ENCODE results near the gene SNX33. TPM values are rescaled to one million over a fixed set of nuclear protein-coding genes. Genes with fewer than 3 reads are reported as not detected.
"Not testable (repeated sequence)": the region's sequence is repeated elsewhere in the genome, so short reads cannot be mapped to it uniquely, and the experiment has no call there.

The SNX33 gene
- total RNA-seq, 1 experiment from 2014 or later = 8.3 TPM

DNA sequence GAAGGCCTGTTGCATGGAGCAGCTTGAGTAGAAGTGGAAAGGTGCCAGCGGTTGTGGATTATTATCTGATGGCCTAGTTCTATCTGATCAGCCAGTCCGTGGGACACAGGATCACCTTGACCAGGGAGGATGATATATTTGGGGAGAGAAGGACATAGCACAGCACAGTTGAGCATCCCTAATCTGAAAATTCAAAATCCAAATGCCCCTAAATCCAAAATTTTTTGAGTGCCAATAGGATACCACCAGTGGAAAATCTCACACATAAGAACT, 58.9 kb downstream of the SNX33 start:
- Histone ChIP-seq H2AFZ (ENCODE audit: low read depth, low read length, poor library complexity, severe bottlenecking) (no peak overlapping the region), H3K4me1 (ENCODE audit: control insufficient read depth in 1 of 2, insufficient read depth in 2 of 2, low read length in 2 of 2) (peaks cover 3 to 14% of the 10 kb centered on the region in 2 experiments; a peak in 3 of 4 replicates), H3K9me2 (ENCODE audit: insufficient read depth) (no peaks in the 10 kb centered on the region), H3K36me3 (ENCODE audit: control insufficient read depth in 1 of 2, insufficient read depth in 2 of 2, low read length in 2 of 2) (no peaks in the 10 kb centered on the region; a peak in 1 of 4 replicates), H3K4me3 (replicated peaks in 1 of 2; ENCODE audit: low read depth in 1 of 2, low read length in 2 of 2) (no peak overlapping the region), H4K20me1 (ENCODE audit: insufficient read depth) (no peaks in the 10 kb centered on the region), H3K9ac (ENCODE audit: low read length) (no peak overlapping the region), H3K9me3 (ENCODE audit: control insufficient read depth in 1 of 2, insufficient read depth in 1 of 2, low read depth in 1 of 2, low read length in 2 of 2) (no peaks in the 10 kb centered on the region), H3K4me2 (ENCODE audit: low read length) (no peak overlapping the region), H3K27me3 (ENCODE audit: insufficient read depth, low read length) (no peaks in the 10 kb centered on the region), H3K27ac (ENCODE audit: low read depth, low read length) (no peak overlapping the region), H3K79me2 (ENCODE audit: insufficient read depth, low read length) (no peaks in the 10 kb centered on the region)
- no TSS peak for BruUV-seq (replicated peaks)
- intact Hi-C loops (cut with micrococcal nuclease) = no loop called here
- DNase-seq (ENCODE audit: low read depth, low spot score) (no peak), ATAC-seq (no peak)
- POLR2A ChIA-PET = no interaction called here
- CTCF ChIA-PET = no interaction called here
- RAD21 ChIA-PET (ENCODE audit: low non-redundant PET in 1 of 2, low total read pairs in 2 of 2, uncharacterized antibody in 2 of 2, unreplicated experiment in 2 of 2) = no interaction called here
- no peak for TF ChIP-seq SIN3A (IDR thresholded peaks at IDR 0.05; ENCODE audit: low read depth)

DNA sequence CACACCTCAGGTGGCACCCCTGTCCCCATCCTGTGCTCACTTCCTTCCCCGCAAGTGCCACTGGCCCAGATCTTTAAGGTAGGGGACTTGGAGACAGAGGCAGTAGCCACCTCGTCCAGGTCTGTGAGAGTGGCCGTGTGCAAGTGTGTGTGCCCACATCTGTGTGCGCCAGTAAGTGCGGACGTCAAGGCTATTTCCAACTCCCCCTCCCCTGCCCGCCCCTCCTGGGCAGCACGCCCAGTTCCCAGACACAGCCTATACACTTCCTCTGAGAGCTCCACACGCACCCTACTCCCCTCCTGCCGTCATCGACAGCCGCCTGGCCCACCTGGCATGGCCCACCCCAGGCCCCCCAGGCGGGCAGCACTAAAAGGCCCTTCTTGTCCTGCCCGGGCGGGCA, 61.7 kb downstream of the SNX33 start:
- POLR2A ChIA-PET; CTCF ChIA-PET; BruUV-seq (replicated peaks): not testable (repeated sequence)

DNA sequence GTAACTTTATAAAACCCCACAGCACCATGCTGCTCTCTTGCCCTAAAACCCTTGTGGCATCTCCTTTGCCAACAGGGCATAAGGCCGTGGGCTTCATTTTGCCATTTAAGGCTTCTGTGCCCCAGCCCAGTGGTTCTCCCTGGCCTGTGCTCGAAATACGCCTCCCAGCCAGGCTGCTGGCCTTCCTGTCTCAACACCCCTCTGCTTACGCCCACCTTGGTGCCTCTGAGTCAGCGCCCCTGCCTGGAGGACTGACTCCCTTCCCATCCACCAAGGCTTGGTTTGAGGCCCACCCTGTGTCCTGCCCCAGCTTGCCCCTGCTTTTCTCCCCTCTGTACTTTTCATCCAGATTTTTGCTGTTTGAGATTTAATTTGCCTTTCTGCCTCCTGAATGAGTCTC, 63.2 kb downstream of the SNX33 start:
- RAD21 ChIA-PET (ENCODE audit: low non-redundant PET in 1 of 2, low total read pairs in 2 of 2, uncharacterized antibody in 2 of 2, unreplicated experiment in 2 of 2); H3K9ac ChIP-seq (ENCODE audit: low read length); H3K4me3 ChIP-seq (replicated peaks in 1 of 2; ENCODE audit: low read depth in 1 of 2, low read length in 2 of 2); ATAC-seq; DNase-seq (ENCODE audit: low read depth, low spot score); intact Hi-C loops (cut with micrococcal nuclease); POLR2A ChIA-PET; H2AFZ ChIP-seq (ENCODE audit: low read depth, low read length, poor library complexity, severe bottlenecking); H3K79me2 ChIP-seq (ENCODE audit: insufficient read depth, low read length); H3K4me2 ChIP-seq (ENCODE audit: low read length); H3K27me3 ChIP-seq (ENCODE audit: insufficient read depth, low read length); H3K9me3 ChIP-seq (ENCODE audit: control insufficient read depth in 1 of 2, insufficient read depth in 1 of 2, low read depth in 1 of 2, low read length in 2 of 2); H3K36me3 ChIP-seq (ENCODE audit: control insufficient read depth in 1 of 2, insufficient read depth in 2 of 2, low read length in 2 of 2); BruUV-seq (replicated peaks); CTCF ChIA-PET; H3K9me2 ChIP-seq (ENCODE audit: insufficient read depth); H4K20me1 ChIP-seq (ENCODE audit: insufficient read depth); H3K27ac ChIP-seq (ENCODE audit: low read depth, low read length): not testable (repeated sequence)
- peaks cover 10 to 19% of the 10 kb centered on the region in 2 experiments for H3K4me1 ChIP-seq (ENCODE audit: control insufficient read depth in 1 of 2, insufficient read depth in 2 of 2, low read length in 2 of 2)

More for the DNA sequence above, 61.7 kb downstream of the SNX33 start:
- intact Hi-C loops (cut with micrococcal nuclease); H3K9me3 ChIP-seq (ENCODE audit: control insufficient read depth in 1 of 2, insufficient read depth in 1 of 2, low read depth in 1 of 2, low read length in 2 of 2); H3K79me2 ChIP-seq (ENCODE audit: insufficient read depth, low read length); DNase-seq (ENCODE audit: low read depth, low spot score); H2AFZ ChIP-seq (ENCODE audit: low read depth, low read length, poor library complexity, severe bottlenecking); H3K4me2 ChIP-seq (ENCODE audit: low read length); H3K36me3 ChIP-seq (ENCODE audit: control insufficient read depth in 1 of 2, insufficient read depth in 2 of 2, low read length in 2 of 2); H3K4me3 ChIP-seq (replicated peaks in 1 of 2; ENCODE audit: low read depth in 1 of 2, low read length in 2 of 2); H3K9ac ChIP-seq (ENCODE audit: low read length); ATAC-seq; RAD21 ChIA-PET (ENCODE audit: low non-redundant PET in 1 of 2, low total read pairs in 2 of 2, uncharacterized antibody in 2 of 2, unreplicated experiment in 2 of 2); H3K27ac ChIP-seq (ENCODE audit: low read depth, low read length); H4K20me1 ChIP-seq (ENCODE audit: insufficient read depth); H3K9me2 ChIP-seq (ENCODE audit: insufficient read depth); H3K27me3 ChIP-seq (ENCODE audit: insufficient read depth, low read length): not testable (repeated sequence)
- H3K4me1 ChIP-seq (ENCODE audit: control insufficient read depth in 1 of 2, insufficient read depth in 2 of 2, low read length in 2 of 2) = peaks cover 10 to 22% of the 10 kb centered on the region in 2 experiments

DNA sequence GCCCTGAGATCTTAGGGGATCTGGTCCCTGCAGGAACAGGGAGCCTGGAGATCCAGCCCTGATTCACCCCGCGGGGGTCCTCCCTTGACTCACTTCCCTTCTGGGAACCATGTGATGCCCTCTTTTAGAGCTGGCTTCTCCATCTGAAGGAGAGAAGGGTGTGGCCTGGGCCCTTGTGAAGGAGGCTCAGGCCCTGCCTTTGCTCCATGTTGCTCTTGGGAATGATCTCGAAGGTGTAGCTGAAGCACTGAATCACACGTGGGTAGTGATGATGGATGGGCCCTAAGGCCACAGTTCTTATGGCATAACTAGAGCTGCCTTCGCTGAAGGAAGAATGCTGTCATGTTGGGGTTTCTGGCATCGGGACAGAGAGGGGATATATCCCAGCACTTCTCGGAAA, 63.8 kb downstream of the SNX33 start:
- BruUV-seq (replicated peaks) = TSS peak; percentile 43

More for the DNA sequence above, 63.8 kb downstream of the SNX33 start:
- H3K9me2 ChIP-seq (ENCODE audit: insufficient read depth); H2AFZ ChIP-seq (ENCODE audit: low read depth, low read length, poor library complexity, severe bottlenecking); H3K36me3 ChIP-seq (ENCODE audit: control insufficient read depth in 1 of 2, insufficient read depth in 2 of 2, low read length in 2 of 2); CTCF ChIA-PET; H3K27ac ChIP-seq (ENCODE audit: low read depth, low read length); H3K9me3 ChIP-seq (ENCODE audit: control insufficient read depth in 1 of 2, insufficient read depth in 1 of 2, low read depth in 1 of 2, low read length in 2 of 2); RAD21 ChIA-PET (ENCODE audit: low non-redundant PET in 1 of 2, low total read pairs in 2 of 2, uncharacterized antibody in 2 of 2, unreplicated experiment in 2 of 2); H3K79me2 ChIP-seq (ENCODE audit: insufficient read depth, low read length); H4K20me1 ChIP-seq (ENCODE audit: insufficient read depth); intact Hi-C loops (cut with micrococcal nuclease); DNase-seq (ENCODE audit: low read depth, low spot score); H3K27me3 ChIP-seq (ENCODE audit: insufficient read depth, low read length); POLR2A ChIA-PET; ATAC-seq: not testable (repeated sequence)
- peaks cover 10 to 19% of the 10 kb centered on the region in 2 experiments for H3K4me1 ChIP-seq (ENCODE audit: control insufficient read depth in 1 of 2, insufficient read depth in 2 of 2, low read length in 2 of 2)
- H3K4me3 ChIP-seq (replicated peaks in 1 of 2; ENCODE audit: low read depth in 1 of 2, low read length in 2 of 2) = peak overlapping the region; percentile 11 to 89; a peak in 1 of 4 replicates
- H3K9ac ChIP-seq (ENCODE audit: low read length) = peak overlapping the region; percentile 27; the same call in 1 of the 2 replicates
- H3K4me2 ChIP-seq (ENCODE audit: low read length) = peak overlapping the region; percentile 97
